Upper lobe of left lung (tissue), 4 donors: ENCODE results near the gene PPAN.

Source experiments
- CTCF ChIP-seq, 6 experiments: fragments of 450-650 bp in 4 of 6; fragments of 200-600 bp in 2 of 6; sonication (generic) in 2 of 6; IDR thresholded peaks; one replicate each; pipeline ENCODE4 v1.5.1; 2016 to 2019; ENCODE audit warnings: antibody characterized with exemption in 6 of 6
- POLR2A ChIP-seq, 4 donors: fragments of 450-650 bp; IDR thresholded peaks; one replicate each; pipeline ENCODE4 v1.5.1; 2016 to 2017; ENCODE audit warnings: antibody characterized with exemption in 4 of 4, mild to moderate bottlenecking in 2 of 4
- POLR2AphosphoS5 ChIP-seq, 2 donors: sonication (generic); formaldehyde crosslinking; IDR thresholded peaks; one replicate each; pipeline ENCODE4 v1.5.1; 2017; ENCODE audit warnings: antibody characterized with exemption in 2 of 2

GRCh38 chr19:10141479-10141878, 35.3 kb downstream of the PPAN start:
- TF ChIP-seq CTCF (IDR thresholded peaks at IDR 0.05) (no peak), POLR2A (IDR thresholded peaks at IDR 0.05) (no peak), POLR2AphosphoS5 (IDR thresholded peaks at IDR 0.05) (no peak)
